Liver (tissue), 9 donors: ENCODE data around the gene IGFL3. TPM values are rescaled to one million over a fixed set of nuclear protein-coding genes. Genes with fewer than 3 reads are reported as not detected.

Source experiments
- DNase-seq: peaks from one replicate; pipeline ENCODE4 v3.0.0-alpha.2; 2017; ENCODE audit warnings: low spot score
- H3K27ac ChIP-seq, 2 donors: one replicate each; pipeline ENCODE4 v1.7.0; 2013; ENCODE audit warnings: inconsistent platforms in 2 of 2, low read length in 2 of 2, control low read depth in 1 of 2, low read depth in 1 of 2, mild to moderate bottlenecking in 1 of 2
- H3K27me3 ChIP-seq, 4 donors: one replicate each; pipeline versions ENCODE4 v1.6.1 to v1.7.0; 2013; ENCODE audit warnings: low read length in 3 of 4, inconsistent platforms in 1 of 4, mild to moderate bottlenecking in 1 of 4, moderate library complexity in 1 of 4; ENCODE audit not compliant: control insufficient read depth in 4 of 4, insufficient read depth in 4 of 4
- H3K36me3 ChIP-seq, 4 donors: one replicate each; pipeline versions ENCODE4 v1.6.1 to v1.7.0; 2013; ENCODE audit warnings: low read length in 3 of 4, mild to moderate bottlenecking in 3 of 4, low read depth in 1 of 4, moderate library complexity in 1 of 4; ENCODE audit not compliant: control insufficient read depth in 4 of 4, insufficient read depth in 3 of 4
- H3K4me1 ChIP-seq, 4 donors: one replicate each; pipeline versions ENCODE4 v1.6.1 to v1.7.0; 2013; ENCODE audit warnings: low read length in 3 of 4, mild to moderate bottlenecking in 3 of 4, moderate library complexity in 1 of 4; ENCODE audit not compliant: control insufficient read depth in 4 of 4, insufficient read depth in 4 of 4
- H3K4me3 ChIP-seq, 3 donors: one replicate each; pipeline versions ENCODE4 v1.6.1 to v1.7.0; 2013; ENCODE audit warnings: low read length in 3 of 3, control low read depth in 1 of 3, low read depth in 1 of 3, mild to moderate bottlenecking in 1 of 3
- H3K9ac ChIP-seq, 2 donors: one replicate each; pipeline ENCODE4 v1.7.0; 2013; ENCODE audit warnings: low read length in 2 of 2, mild to moderate bottlenecking in 2 of 2, moderate library complexity in 2 of 2, control low read depth in 1 of 2, low read depth in 1 of 2
- H3K9me3 ChIP-seq, 4 donors: one replicate each; pipeline versions ENCODE4 v1.6.1 to v1.7.0; 2013; ENCODE audit warnings: low read length in 3 of 4; ENCODE audit not compliant: control insufficient read depth in 4 of 4
- ATF3 ChIP-seq: IDR thresholded peaks from 2 replicates; pipeline ENCODE4 v1.6.1; 2016; ENCODE audit warnings: antibody characterized with exemption
- CTCF ChIP-seq: fragments of 150-350 bp; IDR thresholded peaks from 2 replicates; pipeline ENCODE4 v1.5.1; 2017; ENCODE audit warnings: improper control_type of control experiment, low read depth, low read length; ENCODE audit not compliant: missing input control
- EGR1 ChIP-seq, 2 donors: IDR thresholded peaks; 2 replicates each; pipeline ENCODE4 v1.6.1; 2016 to 2018; ENCODE audit warnings: antibody characterized with exemption in 2 of 2, low read depth in 2 of 2
- FOXA2 ChIP-seq: IDR thresholded peaks from 2 replicates; pipeline ENCODE4 v1.6.1; 2016; ENCODE audit warnings: antibody characterized with exemption
- GABPA ChIP-seq, 2 donors: IDR thresholded peaks in 1 of 2; conservative IDR thresholded peaks in 1 of 2; 2 replicates each; pipeline ENCODE4 v1.6.1; 2016; ENCODE audit warnings: antibody characterized with exemption in 2 of 2, mild to moderate bottlenecking in 1 of 2, moderate library complexity in 1 of 2
- HNF4A ChIP-seq, 2 donors: conservative IDR thresholded peaks; 2 replicates each; pipeline ENCODE4 v1.6.1; 2016; ENCODE audit warnings: antibody characterized with exemption in 2 of 2, mild to moderate bottlenecking in 2 of 2
- HNF4G ChIP-seq: IDR thresholded peaks from 2 replicates; pipeline ENCODE4 v1.6.1; 2016; ENCODE audit warnings: antibody characterized with exemption
- JUND ChIP-seq, 2 donors: IDR thresholded peaks; 2 replicates each; pipeline ENCODE4 v1.6.1; 2016; ENCODE audit warnings: antibody characterized with exemption in 2 of 2
- MAX ChIP-seq: IDR thresholded peaks from 2 replicates; pipeline ENCODE4 v1.6.1; 2016; ENCODE audit warnings: antibody characterized with exemption
- NR2F2 ChIP-seq: IDR thresholded peaks from 2 replicates; pipeline ENCODE4 v1.6.1; 2016; ENCODE audit warnings: antibody characterized with exemption
- RAD21 ChIP-seq, 2 donors: IDR thresholded peaks; 2 replicates each; pipeline ENCODE4 v1.6.1; 2016; ENCODE audit warnings: antibody characterized with exemption in 2 of 2, mild to moderate bottlenecking in 2 of 2
- REST ChIP-seq: IDR thresholded peaks from 2 replicates; pipeline ENCODE4 v1.6.1; 2016; ENCODE audit warnings: antibody characterized with exemption, mild to moderate bottlenecking
- RXRA ChIP-seq, 2 donors: IDR thresholded peaks; 2 replicates each; pipeline ENCODE4 v1.6.1; 2017 to 2018; ENCODE audit warnings: antibody characterized with exemption in 2 of 2, mild to moderate bottlenecking in 1 of 2
- SP1 ChIP-seq: IDR thresholded peaks from 2 replicates; pipeline ENCODE4 v1.6.1; 2018; ENCODE audit warnings: antibody characterized with exemption, mild to moderate bottlenecking
- TAF1 ChIP-seq: conservative IDR thresholded peaks from 2 replicates; pipeline ENCODE4 v1.6.1; 2016; ENCODE audit warnings: antibody characterized with exemption, mild to moderate bottlenecking
- YY1 ChIP-seq: IDR thresholded peaks from 2 replicates; pipeline ENCODE4 v1.6.1; 2016; ENCODE audit warnings: antibody characterized with exemption, mild to moderate bottlenecking
- ZBTB33 ChIP-seq: IDR thresholded peaks from 2 replicates; pipeline ENCODE4 v1.6.1; 2016; ENCODE audit warnings: antibody characterized with exemption
- WGBS: extraction: QIAGEN DNeasy Blood & Tissue Kit; methylation state at CpG from one replicate; pipeline ENCODE4 v1.1.7; 2013; 5-methylcytosine and 5-hydroxymethylcytosine counted together
- polyA plus RNA-seq, 2 donors: library from polyadenylated mRNA; stranded (reverse) in 1 of 2; unstranded in 1 of 2; fragments of 200-250 nt in 1 of 2; fragments of >200 nt in 1 of 2; fragmentation: Nextera tagmentation in 1 of 2; extraction: Ambion mirVana in 1 of 2; gene quantifications; one replicate each; pipeline versions ENCODE4 v1.2.1 to v1.2.3, GENCODE V29; 2013 to 2015
- total RNA-seq, 2 donors: library from RNA; depleted of rRNA; stranded (reverse); fragments of >200 nt; gene quantifications; one replicate each; pipeline ENCODE4 v1.2.3, GENCODE V29; 2014
- donor health status: healthy.
- donor health status: healthy.
- donor health status: healthy.
- donor health status: healthy.
- donor health status: healthy.

IGFL3 gene
- total RNA-seq, result not detected
- not detected for polyA plus RNA-seq

- H3K9ac ChIP-seq, result no peak within 1 kb of the TSS
- H3K9me3 ChIP-seq, result no peaks in the 10 kb centered on the region
- DNase-seq, result no peak
- no peaks in the 10 kb centered on the region for H3K27me3 ChIP-seq
- no peaks in the 10 kb centered on the region for H3K36me3 ChIP-seq
- no peak within 1 kb of the TSS for H3K27ac ChIP-seq
- no peaks in the 10 kb centered on the region for H3K4me1 ChIP-seq
- TF ChIP-seq RXRA (IDR thresholded peaks at IDR 0.05), result no peak
- no peak for TF ChIP-seq JUND (IDR thresholded peaks at IDR 0.05)
- no peak for TF ChIP-seq EGR1 (IDR thresholded peaks at IDR 0.05; ENCODE audit: low read depth in 2 of 2)
- no peak for TF ChIP-seq NR2F2
- no peak for TF ChIP-seq HNF4G
- TF ChIP-seq TAF1, result no peak
- no peak for TF ChIP-seq RAD21 (IDR thresholded peaks at IDR 0.05)
- no peak for TF ChIP-seq ATF3
- no peak for TF ChIP-seq MAX
- no peak for TF ChIP-seq HNF4A (conservative IDR thresholded peaks at IDR 0.05)
- TF ChIP-seq CTCF, result no peak
- no peak for TF ChIP-seq FOXA2
- no peak for TF ChIP-seq ZBTB33
- no peak for TF ChIP-seq GABPA (IDR thresholded peaks at IDR 0.05 in 1 of 2, conservative IDR thresholded peaks at IDR 0.05 in 1 of 2)
- no peak for TF ChIP-seq REST
- TF ChIP-seq YY1, result no peak
- no peak for TF ChIP-seq SP1
- H3K4me3 ChIP-seq, result no peak within 1 kb of the TSS
- 80% methylated on average over 5 of the region's 5 CpGs for WGBS
Observed at GRCh38 chr19:46124638-46125115, at the start of gene IGFL3. IGFL3 (minus strand) TSS chr19:46124688; CDS start chr19:46124649, 39 bp downstream.
